Skeletal muscle tissue (tissue), 4 donors: ENCODE measurements around the gene NFATC1. TPM values are rescaled to one million over a fixed set of nuclear protein-coding genes. Genes with fewer than 3 reads are reported as not detected.
A peak's percentile ranks its signal among the peaks of the same experiment; 100 is the strongest.

Experiments
- H3K27ac ChIP-seq: one replicate; pipeline ENCODE4 v1.7.0; 2013; ENCODE audit warnings: mild to moderate bottlenecking, low read depth, low read length, inconsistent platforms
- H3K27me3 ChIP-seq, 3 donors: one replicate each; pipeline ENCODE4 v1.7.0; 2013; ENCODE audit warnings: low read length in 3 of 3; ENCODE audit not compliant: control insufficient read depth in 3 of 3, insufficient read depth in 3 of 3
- H3K36me3 ChIP-seq, 3 donors: one replicate each; pipeline ENCODE4 v1.7.0; 2013; ENCODE audit warnings: low read length in 3 of 3; ENCODE audit not compliant: control insufficient read depth in 3 of 3, insufficient read depth in 3 of 3
- H3K4me1 ChIP-seq, 3 donors: one replicate each; pipeline ENCODE4 v1.7.0; 2013; ENCODE audit warnings: low read length in 3 of 3, mild to moderate bottlenecking in 3 of 3; ENCODE audit not compliant: control insufficient read depth in 3 of 3, insufficient read depth in 3 of 3
- H3K4me3 ChIP-seq, 3 donors: one replicate each; pipeline ENCODE4 v1.7.0; 2013; ENCODE audit warnings: low read length in 3 of 3
- H3K9ac ChIP-seq, 3 donors: one replicate each; pipeline ENCODE4 v1.7.0; 2013; ENCODE audit warnings: low read length in 3 of 3, mild to moderate bottlenecking in 3 of 3, moderate library complexity in 2 of 3, low read depth in 1 of 3
- H3K9me3 ChIP-seq, 3 donors: one replicate each; pipeline ENCODE4 v1.7.0; 2013; ENCODE audit warnings: low read length in 3 of 3; ENCODE audit not compliant: control insufficient read depth in 3 of 3
- total RNA-seq: library from RNA; depleted of rRNA; stranded (reverse); fragments of >200 nt; gene quantifications from one replicate; pipeline ENCODE4 v1.2.3, GENCODE V29; 2014
- donor health status: Osteomylitis.

Gene NFATC1
- total RNA-seq, 1 donor from 2014 or later = 10.4 TPM

DNA sequence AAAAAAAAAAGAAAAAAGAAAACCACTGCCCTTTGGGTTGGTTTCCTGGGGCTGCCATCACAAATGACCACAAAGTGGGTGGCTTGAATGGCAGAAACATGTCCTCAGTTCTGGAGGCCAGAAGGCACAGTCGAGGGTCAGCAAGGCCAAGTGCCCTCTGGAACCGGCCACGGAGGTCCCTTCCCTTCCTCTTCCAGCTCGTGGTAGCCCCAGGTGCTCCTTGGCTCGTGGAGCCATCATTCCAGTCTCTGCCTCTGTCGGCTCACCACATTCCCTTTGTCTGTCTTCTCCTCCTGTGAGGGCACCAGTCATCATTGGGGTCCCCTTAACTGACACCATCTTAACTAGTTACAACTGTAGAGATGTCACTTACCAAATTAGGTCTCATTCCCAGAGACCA, 8.5 kb upstream of the NFATC1 start:
- Histone ChIP-seq H3K9me3 (no peaks in the 10 kb centered on the region), H3K9ac (no peak overlapping the region), H3K36me3 (no peaks in the 10 kb centered on the region), H3K27ac (no peak overlapping the region), H3K4me1 (peaks cover 0 to 11% (median 2%) of the 10 kb centered on the region in 3 donors), H3K4me3 (no peak overlapping the region), H3K27me3 (peaks cover 21 to 30% (median 25%) of the 10 kb centered on the region in 3 donors)

DNA sequence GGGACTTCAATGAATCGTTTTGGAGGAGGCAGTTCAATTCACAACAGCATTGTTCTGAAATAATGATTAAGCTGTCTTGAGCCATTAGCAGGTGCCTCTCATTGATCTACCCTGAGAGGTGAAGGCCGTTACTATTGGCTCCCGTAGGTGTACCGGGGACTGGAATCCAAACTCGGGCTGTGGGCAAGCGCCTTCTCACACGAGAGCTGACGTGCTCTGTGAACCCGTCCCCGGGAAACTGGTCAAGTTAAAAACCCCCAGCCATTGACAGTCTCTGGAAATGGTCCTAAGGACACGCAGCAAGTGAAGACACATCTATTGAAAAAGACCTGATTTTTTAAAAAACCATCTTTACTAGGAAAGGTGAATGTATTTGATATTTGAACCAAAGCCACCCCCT, 8.1 kb upstream of the NFATC1 start:
- Histone ChIP-seq H3K27me3 (peaks cover 21 to 30% (median 25%) of the 10 kb centered on the region in 3 donors), H3K9me3 (no peaks in the 10 kb centered on the region), H3K36me3 (no peaks in the 10 kb centered on the region), H3K4me3 (no peak overlapping the region), H3K9ac (no peak overlapping the region), H3K27ac (no peak overlapping the region), H3K4me1 (peaks cover under 1 to 11% (median 2%) of the 10 kb centered on the region in 3 donors)

DNA sequence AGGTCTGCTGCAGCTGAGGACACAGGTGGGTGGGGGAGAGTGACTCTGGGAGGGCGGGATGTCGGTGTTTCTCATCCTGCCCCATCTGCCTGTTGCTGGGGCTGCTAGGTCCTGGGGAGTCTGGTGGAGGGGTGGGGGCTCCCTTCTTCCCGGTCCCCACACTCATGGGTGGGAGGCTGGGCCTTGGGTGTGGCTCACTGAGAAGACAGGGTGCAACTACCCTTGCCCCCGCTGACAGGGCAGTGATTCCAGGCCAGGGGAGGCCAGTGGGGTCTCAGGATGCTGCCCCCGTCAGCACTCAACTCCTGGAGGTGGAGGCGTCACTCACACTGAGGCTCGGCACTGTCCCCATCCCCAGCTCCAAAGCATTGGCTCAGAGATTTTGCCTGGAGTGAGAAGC, 7.7 kb upstream of the NFATC1 start:
- H3K9ac ChIP-seq = no peak overlapping the region
- peaks cover 21 to 30% (median 25%) of the 10 kb centered on the region in 3 donors for H3K27me3 ChIP-seq
- no peak overlapping the region for H3K4me3 ChIP-seq
- H3K9me3 ChIP-seq = no peaks in the 10 kb centered on the region
- H3K4me1 ChIP-seq = peaks cover 5 to 14% (median 5%) of the 10 kb centered on the region in 3 donors
- H3K27ac ChIP-seq = no peak overlapping the region
- H3K36me3 ChIP-seq = no peaks in the 10 kb centered on the region

DNA sequence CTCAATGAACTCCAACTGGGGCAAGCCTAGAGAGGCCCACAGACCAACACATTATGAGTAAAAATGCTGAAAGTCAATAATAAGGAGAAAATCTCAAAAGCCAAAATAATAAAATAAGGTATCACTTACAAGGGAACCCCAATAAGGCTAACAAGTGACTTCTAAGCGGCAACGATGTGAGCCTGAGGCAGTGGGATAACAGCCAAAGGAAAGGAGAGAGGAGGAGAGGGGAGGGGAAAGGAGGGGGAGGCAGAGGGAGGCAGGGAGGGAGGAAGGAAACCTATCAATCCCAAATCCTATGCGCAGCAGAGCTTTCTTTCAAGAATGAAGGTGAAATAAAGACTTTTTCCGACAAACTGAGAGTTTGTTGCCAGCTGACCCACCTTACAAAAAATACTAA, 6.0 kb upstream of the NFATC1 start:
- Histone ChIP-seq H3K9ac (no peak overlapping the region), H3K9me3 (no peaks in the 10 kb centered on the region), H3K27ac (no peak overlapping the region), H3K36me3 (no peaks in the 10 kb centered on the region), H3K27me3 (peaks cover 18 to 30% (median 21%) of the 10 kb centered on the region in 3 donors), H3K4me3 (no peak overlapping the region), H3K4me1 (peaks cover 8 to 16% (median 10%) of the 10 kb centered on the region in 3 donors)

DNA sequence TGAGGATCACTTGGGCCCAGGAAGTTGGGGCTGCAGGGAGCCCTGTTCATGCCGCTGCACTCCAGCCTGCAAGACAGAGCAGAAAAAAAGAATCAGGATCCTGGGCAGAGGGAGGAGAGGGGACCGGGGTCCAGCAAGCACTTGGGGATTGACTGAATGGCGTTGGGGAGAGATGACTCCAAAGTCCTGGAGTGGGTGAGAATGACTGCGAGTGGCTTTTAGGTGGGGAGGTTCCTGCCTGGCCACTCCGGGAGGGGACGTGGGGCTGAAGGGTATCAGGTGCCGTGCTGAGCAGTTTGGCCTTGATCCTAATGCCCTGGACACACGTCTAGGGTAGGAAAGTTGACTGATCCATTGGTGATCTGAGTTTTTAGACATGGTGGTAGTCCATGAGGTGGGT, 3.5 kb upstream of the NFATC1 start:
- Histone ChIP-seq H3K4me3 (no peak overlapping the region), H3K27me3 (peaks cover 11 to 20% (median 11%) of the 10 kb centered on the region in 3 donors), H3K9me3 (no peaks in the 10 kb centered on the region), H3K9ac (no peak overlapping the region), H3K4me1 (peaks cover 15 to 23% (median 17%) of the 10 kb centered on the region in 3 donors), H3K36me3 (no peaks in the 10 kb centered on the region), H3K27ac (no peak overlapping the region)

DNA sequence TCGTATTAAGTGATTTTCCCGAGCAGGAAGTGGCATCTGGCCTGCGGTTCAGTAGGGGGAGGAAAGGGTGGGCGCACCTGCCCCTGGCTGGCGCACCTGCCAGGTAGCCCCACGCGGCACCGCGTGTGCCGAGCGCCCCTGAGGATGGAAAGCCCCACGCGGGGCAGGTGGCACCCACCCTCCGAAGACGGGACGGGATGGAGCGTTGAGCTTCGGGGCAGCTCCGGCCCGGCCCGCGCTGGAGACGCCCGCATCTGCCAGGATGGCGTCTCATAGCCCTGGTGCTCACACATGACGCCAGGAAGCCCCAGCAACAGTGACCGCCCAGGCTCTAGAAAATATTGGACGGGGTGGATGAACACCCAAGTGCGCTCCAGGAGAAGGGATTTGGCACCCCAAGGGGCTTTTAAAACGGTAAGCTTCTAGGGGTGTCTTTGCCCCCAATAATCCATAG, 2.5 kb upstream of the NFATC1 start:
- no peaks in the 10 kb centered on the region for H3K9me3 ChIP-seq

DNA sequence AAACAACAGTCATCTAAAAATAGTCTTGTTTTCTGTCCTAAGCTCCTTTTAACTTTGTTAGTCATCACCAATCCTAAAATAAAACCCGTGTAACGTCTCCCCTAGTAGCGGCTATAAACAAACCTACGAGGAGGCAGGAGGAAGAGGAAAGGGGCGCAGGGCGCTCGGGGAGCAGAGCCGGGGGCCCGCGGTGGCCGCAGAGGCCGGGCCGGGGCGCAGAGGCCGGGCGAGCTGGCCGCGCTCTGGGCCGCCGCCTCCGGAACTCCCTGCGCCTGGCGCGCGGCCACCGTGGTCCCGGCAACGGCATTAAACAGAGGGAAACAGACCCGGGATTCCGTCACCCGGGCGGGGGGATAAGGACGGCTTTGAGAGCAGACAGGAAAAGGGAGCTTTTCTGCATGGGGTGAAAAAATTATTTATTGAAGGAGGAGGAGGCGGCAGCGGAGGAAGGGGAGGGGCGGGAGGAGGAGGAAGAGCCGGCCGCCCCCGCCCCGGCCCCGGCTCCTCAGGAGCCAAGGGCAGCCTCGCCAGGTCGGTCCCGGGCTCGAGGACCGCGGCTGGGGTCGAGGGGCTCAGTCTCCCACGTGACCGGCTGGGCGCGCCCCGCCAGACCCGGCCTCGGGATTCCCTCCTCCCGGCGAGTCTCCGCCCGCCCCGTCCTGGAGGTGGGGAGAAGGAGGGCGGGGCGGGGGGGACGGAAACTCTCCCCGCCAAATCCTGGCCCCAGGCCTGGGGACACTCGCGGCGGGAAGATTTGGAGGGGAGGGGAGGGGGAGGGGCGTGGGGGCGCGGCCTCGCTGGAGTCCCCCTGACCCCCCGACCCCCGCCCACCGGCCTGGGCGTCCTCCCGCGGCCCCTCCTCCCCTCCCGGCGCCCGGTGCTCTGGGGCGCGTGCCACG, 1.8 kb upstream of the NFATC1 start:
- peaks cover 3 to 7% (median 3%) of the 10 kb centered on the region in 3 donors for H3K27me3 ChIP-seq

More for the DNA sequence above, 2.5 kb upstream of the NFATC1 start:
- Histone ChIP-seq H3K27ac (peak overlapping the region; percentile 97), H3K9ac (peak overlapping the region; percentile 71 to 85 (median 76)), H3K4me3 (peak overlapping the region; percentile 63 to 67 (median 67)), H3K4me1 (peaks cover 15 to 26% (median 17%) of the 10 kb centered on the region in 3 donors), H3K36me3 (no peaks in the 10 kb centered on the region), H3K27me3 (peaks cover 6 to 13% (median 9%) of the 10 kb centered on the region in 3 donors)

DNA sequence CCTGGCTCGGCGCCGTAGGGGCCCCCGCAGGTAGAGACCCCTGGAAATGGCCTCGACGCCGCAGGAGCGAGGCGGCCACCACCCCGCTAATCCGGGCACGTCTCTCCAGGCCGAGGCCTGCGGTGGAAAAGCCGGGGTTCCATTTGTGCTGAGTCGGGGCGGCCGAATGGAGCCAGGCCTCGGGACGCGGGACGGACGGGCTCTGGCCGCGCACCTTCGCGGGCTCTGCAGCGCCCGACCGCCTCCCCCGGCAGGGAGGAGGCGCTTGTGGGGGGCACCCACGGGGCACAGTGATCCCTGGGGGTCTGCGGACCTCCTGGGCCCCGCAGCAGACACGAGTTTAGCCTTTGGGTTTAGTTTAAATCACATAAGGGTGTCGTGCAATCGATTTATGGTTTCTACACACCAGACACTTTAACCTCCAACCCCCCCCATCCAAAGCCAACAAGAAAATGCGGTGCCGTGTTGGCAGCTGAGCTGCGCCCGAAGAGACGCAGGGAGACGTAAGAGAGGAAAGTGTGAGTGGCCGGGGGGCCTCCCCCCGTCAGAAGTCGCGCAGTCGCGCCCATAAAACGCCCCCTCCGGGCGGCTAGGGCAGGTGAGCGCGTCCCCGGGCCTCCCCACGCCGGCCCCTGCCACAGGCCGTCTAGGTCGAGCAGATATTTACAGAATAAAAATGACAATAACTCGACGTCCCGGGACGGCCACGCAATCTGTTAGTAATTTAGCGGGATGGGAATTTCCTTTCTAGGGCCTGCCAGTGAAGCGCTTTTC, 1.0 kb upstream of the NFATC1 start:
- Histone ChIP-seq H3K9ac (peak overlapping the region; percentile 57 to 76 (median 75)), H3K4me3 (peak overlapping the region; percentile 48 to 54 (median 52)), H3K27ac (peak overlapping the region; percentile 97), H3K4me1 (peaks cover 17 to 34% (median 20%) of the 10 kb centered on the region in 3 donors), H3K9me3 (no peaks in the 10 kb centered on the region), H3K36me3 (no peaks in the 10 kb centered on the region), H3K27me3 (peaks cover 0 to 3% (median 0%) of the 10 kb centered on the region in 3 donors)

More for the DNA sequence above, 1.8 kb upstream of the NFATC1 start:
- Histone ChIP-seq H3K9ac (peak overlapping the region; percentile 71 to 85 (median 76)), H3K4me3 (peak overlapping the region; percentile 63 to 67 (median 67)), H3K9me3 (no peaks in the 10 kb centered on the region), H3K4me1 (peaks cover 15 to 27% (median 17%) of the 10 kb centered on the region in 3 donors), H3K27ac (peak overlapping the region; percentile 97), H3K36me3 (no peaks in the 10 kb centered on the region)

DNA sequence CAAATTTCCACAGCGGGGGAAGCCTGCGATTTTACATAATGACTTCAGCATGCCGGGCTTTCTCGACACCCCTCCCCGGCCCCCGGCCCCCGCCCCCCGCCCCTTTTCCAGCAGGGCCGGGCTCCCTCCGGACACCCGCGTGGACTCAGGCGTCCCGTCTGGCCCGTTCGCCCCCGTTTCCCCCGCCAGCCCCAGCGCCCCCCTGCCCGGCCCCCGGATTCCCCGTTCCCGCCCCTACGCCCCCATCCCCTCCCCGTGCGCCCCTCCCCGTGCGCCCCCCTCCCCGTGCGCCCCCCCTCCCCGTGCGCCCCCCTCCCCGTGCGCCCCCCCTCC, 456 bp upstream of the NFATC1 start:
- Histone ChIP-seq H3K4me3 (peak overlapping the region in 2 of 3 donors; percentile 48 to 54), H3K27me3 (peaks cover 0 to 3% (median 0%) of the 10 kb centered on the region in 3 donors), H3K9ac (peak overlapping the region in 1 of 3 donors; percentile 76), H3K36me3 (no peaks in the 10 kb centered on the region), H3K27ac (peak overlapping the region; percentile 97), H3K4me1 (peaks cover 17 to 34% (median 20%) of the 10 kb centered on the region in 3 donors), H3K9me3 (no peaks in the 10 kb centered on the region)
